PC-3 (cell line): ENCODE data around the gene TMEM178A. TPM values are rescaled to one million over a fixed set of nuclear protein-coding genes. Genes with fewer than 3 reads are reported as not detected.

Source experiments
- ATAC-seq: fragments of 200-7000 bp; cut with Tn5 transposase; 2 replicates; pipeline ENCODE4 v1.9.1; 2020; ENCODE audit warnings: mild to moderate bottlenecking, moderate library complexity
- BruUV-seq: library from RNA; stranded (reverse); fragments of 400-500 nt; replicated peaks from 2 replicates; lab custom pipeline; 2021; lab: Mats Ljungman, UMichigan
- CTCF ChIA-PET: fragments of 300-600 bp; sonication (Branson Sonifier 250); formaldehyde crosslinking; loops from one replicate; lab custom pipeline; 2022; ENCODE audit warnings: antibody characterized with exemption; lab: Charles Lee
- POLR2A ChIA-PET: fragments of 300-600 bp; sonication (Branson Sonifier 250); formaldehyde crosslinking; loops from one replicate; lab custom pipeline; 2022; ENCODE audit warnings: antibody characterized with exemption; ENCODE audit not compliant: unreplicated experiment; lab: Charles Lee
- DNase-seq: peaks from one replicate; pipeline ENCODE4 v3.0.0-alpha.2; 2015
- H2AFZ ChIP-seq: fragments of 300-600 bp; sonication (generic); 2 replicates; pipeline ENCODE4 v1.6.0; 2016; ENCODE audit warnings: antibody characterized with exemption, low read length
- H3F3A ChIP-seq: fragments of 300-600 bp; sonication (generic); one replicate; pipeline ENCODE4 v1.6.0; 2017; ENCODE audit warnings: antibody characterized with exemption, low read length, control low read depth, mild to moderate bottlenecking; ENCODE audit not compliant: unreplicated experiment
- H3K27ac ChIP-seq: fragments of 300-600 bp; sonication (generic); 2 replicates; pipeline ENCODE4 v1.5.1; 2016; ENCODE audit warnings: mild to moderate bottlenecking, low read length
- H3K27me3 ChIP-seq: fragments of 300-600 bp; sonication (generic); 2 replicates; pipeline ENCODE4 v1.6.1; 2016; ENCODE audit warnings: low read length, mixed read lengths
- H3K36me3 ChIP-seq: fragments of 300-600 bp; sonication (generic); 2 replicates; pipeline ENCODE4 v1.6.1; 2016; ENCODE audit warnings: low read depth, mixed run types, low read length, mixed read lengths
- H3K4me1 ChIP-seq: fragments of 300-600 bp; sonication (generic); 2 replicates; pipeline ENCODE4 v1.5.1; 2016; ENCODE audit warnings: low read length; ENCODE audit not compliant: insufficient read depth
- H3K4me2 ChIP-seq: fragments of 300-600 bp; sonication (generic); 2 replicates; pipeline ENCODE4 v1.6.0; 2016; ENCODE audit warnings: low read length
- H3K4me3 ChIP-seq: fragments of 300-600 bp; sonication (generic); 2 replicates; pipeline ENCODE4 v1.5.1; 2016; ENCODE audit warnings: mild to moderate bottlenecking, low read length, mixed read lengths
- H3K79me2 ChIP-seq: fragments of 300-600 bp; sonication (generic); 2 replicates; pipeline ENCODE4 v1.6.1; 2017; ENCODE audit warnings: low read length, mixed read lengths
- H3K9ac ChIP-seq: fragments of 300-600 bp; sonication (generic); 2 replicates; pipeline ENCODE4 v1.6.0; 2016; ENCODE audit warnings: mild to moderate bottlenecking, low read length
- H3K9me2 ChIP-seq: fragments of 300-600 bp; sonication (generic); replicated peaks from 2 replicates; pipeline ENCODE4 v1.6.1; 2016; ENCODE audit warnings: mixed run types, low read length, mixed read lengths
- H3K9me3 ChIP-seq: fragments of 300-600 bp; sonication (generic); 2 replicates; pipeline ENCODE4 v1.6.1; 2016; ENCODE audit warnings: low read length, mixed read lengths
- H4K20me1 ChIP-seq: fragments of 300-600 bp; sonication (generic); 2 replicates; pipeline ENCODE4 v1.6.1; 2016; ENCODE audit warnings: low read length, mixed read lengths
- CTCF ChIP-seq: fragments of 300-600 bp; sonication (generic); conservative IDR thresholded peaks from 2 replicates; pipeline ENCODE4 v1.5.1; 2017; ENCODE audit warnings: antibody characterized with exemption, low read depth, mild to moderate bottlenecking, low read length
- EZH2 ChIP-seq: fragments of 300-600 bp; sonication (generic); IDR thresholded peaks from one replicate; pipeline ENCODE4 v1.6.1; 2017; ENCODE audit warnings: antibody characterized with exemption, mild to moderate bottlenecking, low read length; ENCODE audit not compliant: unreplicated experiment
- EZH2phosphoT487 ChIP-seq: fragments of 300-600 bp; sonication (generic); IDR thresholded peaks from 2 replicates; pipeline ENCODE4 v1.6.1; 2018; ENCODE audit warnings: mild to moderate bottlenecking, antibody characterized with exemption, low read length, borderline replicate concordance
- intact Hi-C: fragments of 100-400 bp; cut with micrococcal nuclease; formaldehyde crosslinking; loops from 2 replicates; pipeline ENCODE4 v1.9.0; 2023
- total RNA-seq: library from RNA; depleted of rRNA; stranded (reverse); fragments of >200 nt; gene quantifications from 2 replicates; pipeline ENCODE4 v1.2.3, GENCODE V29; 2014

TMEM178A gene
- total RNA-seq, 1 experiment from 2014 or later = 0.33 TPM

- POLR2A ChIA-PET = no interaction called here
These were observed 77.6 kb downstream of the TMEM178A start for GRCh38 chr2:39743269-39743776.

DNA sequence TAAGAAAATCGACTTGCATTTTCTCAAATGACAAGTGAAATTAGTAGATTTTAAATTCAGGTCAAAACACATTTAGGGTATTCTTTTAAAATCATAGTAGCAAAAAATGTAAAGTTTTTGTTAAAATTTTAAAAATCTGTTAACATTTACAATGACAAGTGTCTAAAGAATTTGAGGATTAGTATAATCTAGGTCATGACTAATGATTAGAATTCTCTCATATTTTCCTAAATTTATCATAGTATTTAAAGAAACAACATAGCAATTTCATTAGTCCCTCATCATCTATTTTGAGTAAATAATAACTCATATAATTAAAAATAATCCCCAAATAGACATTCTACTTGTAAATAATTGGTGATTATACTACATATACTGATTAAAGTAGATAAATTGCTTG, 89.7 kb downstream of the TMEM178A start:
- H3F3A ChIP-seq = no peaks in the 10 kb centered on the region
- ChIA-PET CTCF (no interaction called here), POLR2A (no interaction called here)
- H4K20me1 ChIP-seq = no peaks in the 10 kb centered on the region
- no peak overlapping the region for H2AFZ ChIP-seq
- no peak overlapping the region for H3K27ac ChIP-seq
- no peaks in the 10 kb centered on the region for H3K79me2 ChIP-seq
- TF ChIP-seq CTCF = no peak
- no peak for TF ChIP-seq EZH2phosphoT487
- no peak for TF ChIP-seq EZH2
- H3K4me1 ChIP-seq = no peaks in the 10 kb centered on the region
- H3K9me3 ChIP-seq = no peaks in the 10 kb centered on the region
- no TSS peak for BruUV-seq
- no peaks in the 10 kb centered on the region for H3K9me2 ChIP-seq
- no peaks in the 10 kb centered on the region for H3K27me3 ChIP-seq
- DNase-seq = no peak
- intact Hi-C loops = no loop called here
- no peak overlapping the region for H3K4me3 ChIP-seq
- no peak for ATAC-seq
- H3K36me3 ChIP-seq = peaks cover 68% of the 10 kb centered on the region
- H3K4me2 ChIP-seq = no peak overlapping the region
- H3K9ac ChIP-seq = no peak overlapping the region

More at GRCh38 chr2:39743269-39743776, 77.6 kb downstream of the TMEM178A start:
- BruUV-seq = no TSS peak
- H3K36me3 ChIP-seq = peaks cover 40% of the 10 kb centered on the region
- CTCF ChIA-PET = no interaction called here
- H3K4me2 ChIP-seq = no peak overlapping the region
- ATAC-seq = peak; percentile 63
- no peaks in the 10 kb centered on the region for H3K9me2 ChIP-seq
- no peaks in the 10 kb centered on the region for H3K4me1 ChIP-seq
- H3K27me3 ChIP-seq = no peaks in the 10 kb centered on the region
- intact Hi-C loops = no loop called here
- H4K20me1 ChIP-seq = no peaks in the 10 kb centered on the region
- no peaks in the 10 kb centered on the region for H3K79me2 ChIP-seq
- no peak overlapping the region for H3K4me3 ChIP-seq
- H3K27ac ChIP-seq = no peak overlapping the region
- H3F3A ChIP-seq = no peaks in the 10 kb centered on the region
- TF ChIP-seq EZH2 (no peak), CTCF (no peak), EZH2phosphoT487 (no peak)
- no peak overlapping the region for H3K9ac ChIP-seq
- no peak overlapping the region for H2AFZ ChIP-seq
- DNase-seq = peak; percentile 25
- no peaks in the 10 kb centered on the region for H3K9me3 ChIP-seq

DNA sequence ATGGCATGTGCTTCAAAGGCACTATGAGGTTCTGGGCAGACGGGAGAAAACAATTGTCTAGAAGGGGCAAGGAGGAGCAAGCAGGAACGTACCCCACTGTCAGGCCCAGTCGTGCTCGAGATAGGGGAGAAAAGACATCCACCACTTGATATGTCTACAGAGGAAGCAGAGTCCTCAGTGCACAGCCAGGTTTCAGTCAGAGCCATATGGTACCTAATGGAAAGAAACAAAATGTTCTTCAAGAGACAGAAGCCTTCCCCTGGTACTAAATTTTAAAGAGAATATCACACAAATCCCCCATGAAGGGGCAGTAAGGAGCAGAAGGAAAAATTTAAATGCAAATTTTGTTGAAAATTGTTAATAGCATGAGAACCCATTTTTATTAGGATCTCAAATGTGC, 91.4 kb downstream of the TMEM178A start:
- no peak overlapping the region for H3K27ac ChIP-seq
- no peaks in the 10 kb centered on the region for H3K9me2 ChIP-seq
- DNase-seq (no peak), ATAC-seq (no peak)
- TF ChIP-seq EZH2phosphoT487 = no peak
- TF ChIP-seq EZH2 = no peak
- no peak for TF ChIP-seq CTCF
- H2AFZ ChIP-seq = no peak overlapping the region
- no peaks in the 10 kb centered on the region for H3K9me3 ChIP-seq
- no peak overlapping the region for H3K4me2 ChIP-seq
- no peaks in the 10 kb centered on the region for H3K4me1 ChIP-seq
- no peaks in the 10 kb centered on the region for H3K79me2 ChIP-seq
- no peaks in the 10 kb centered on the region for H3K27me3 ChIP-seq
- no peak overlapping the region for H3K9ac ChIP-seq
- intact Hi-C loops = no loop called here
- no peaks in the 10 kb centered on the region for H3F3A ChIP-seq
- no peak overlapping the region for H3K4me3 ChIP-seq
- ChIA-PET CTCF (no interaction called here), POLR2A (no interaction called here)
- H3K36me3 ChIP-seq = peaks cover 64% of the 10 kb centered on the region
- H4K20me1 ChIP-seq = no peaks in the 10 kb centered on the region
- BruUV-seq = no TSS peak
